Hepatocyte (in vitro differentiated cells): ENCODE measurements around the gene ELAVL2. TPM values are rescaled to one million over a fixed set of nuclear protein-coding genes. Genes with fewer than 3 reads are reported as not detected.

ENCODE experiments used
- DNase-seq: peaks from one replicate; pipeline ENCODE4 v3.0.0-alpha.2; 2016; ENCODE audit warnings: low spot score
- H2AFZ ChIP-seq: fragments of 200-600 bp; sonication (generic); 2 replicates; pipeline ENCODE4 v1.6.0; 2016; ENCODE audit warnings: antibody characterized with exemption, mild to moderate bottlenecking
- H3K27ac ChIP-seq: fragments of 200-600 bp; sonication (generic); 2 replicates; pipeline ENCODE4 v1.5.1; 2016; ENCODE audit warnings: mild to moderate bottlenecking
- H3K27me3 ChIP-seq: fragments of 200-600 bp; sonication (generic); 2 replicates; pipeline ENCODE4 v1.6.1; 2016
- H3K36me3 ChIP-seq: fragments of 200-600 bp; sonication (generic); replicated peaks from 2 replicates; pipeline ENCODE4 v1.5.1; 2016; ENCODE audit warnings: low read depth; ENCODE audit not compliant: insufficient read depth
- H3K4me1 ChIP-seq: fragments of 200-600 bp; sonication (generic); 2 replicates; pipeline ENCODE4 v1.5.1; 2016; ENCODE audit warnings: mild to moderate bottlenecking, moderate library complexity; ENCODE audit not compliant: insufficient read depth
- H3K4me2 ChIP-seq: fragments of 200-600 bp; sonication (generic); 2 replicates; pipeline ENCODE4 v1.6.0; 2016
- H3K4me3 ChIP-seq: fragments of 200-600 bp; sonication (generic); 2 replicates; pipeline ENCODE4 v1.5.1; 2016; ENCODE audit warnings: mild to moderate bottlenecking
- H3K79me2 ChIP-seq: fragments of 200-600 bp; sonication (generic); 2 replicates; pipeline ENCODE4 v1.6.0; 2017; ENCODE audit warnings: mild to moderate bottlenecking
- H3K9me2 ChIP-seq: fragments of 200-600 bp; sonication (generic); replicated peaks from 2 replicates; pipeline ENCODE4 v1.6.0; 2017; ENCODE audit warnings: mild to moderate bottlenecking; ENCODE audit not compliant: insufficient read depth
- H3K9me3 ChIP-seq: fragments of 200-600 bp; sonication (generic); 2 replicates; pipeline ENCODE4 v1.5.1; 2016; ENCODE audit warnings: low read depth, mild to moderate bottlenecking
- H4K20me1 ChIP-seq: fragments of 200-600 bp; sonication (generic); 2 replicates; pipeline ENCODE4 v1.6.0; 2016; ENCODE audit warnings: mild to moderate bottlenecking; ENCODE audit not compliant: insufficient read depth, poor library complexity, severe bottlenecking
- EZH2 ChIP-seq: fragments of 200-600 bp; sonication (generic); IDR thresholded peaks from 2 replicates; pipeline ENCODE4 v1.6.1; 2016; ENCODE audit warnings: antibody characterized with exemption, mild to moderate bottlenecking, borderline replicate concordance
- EZH2phosphoT487 ChIP-seq: fragments of 200-600 bp; sonication (generic); IDR thresholded peaks from one replicate; pipeline ENCODE4 v1.6.1; 2018; ENCODE audit warnings: antibody characterized with exemption, mild to moderate bottlenecking, low read depth, moderate library complexity; ENCODE audit not compliant: unreplicated experiment, severe bottlenecking
- WGBS: methylation state at CpG from one replicate; pipeline ENCODE4 v1.1.6; 2016; ENCODE audit warnings: low lambda C conversion rate; ENCODE audit errors: missing lambda C conversion rate; 5-methylcytosine and 5-hydroxymethylcytosine counted together
- polyA plus RNA-seq: library from polyadenylated mRNA; unstranded; fragments of >200 nt; fragmentation: Nextera tagmentation; extraction: Ambion mirVana; gene quantifications from 2 replicates; pipeline ENCODE4 v1.2.1, GENCODE V29; 2016
- total RNA-seq: library from RNA; depleted of rRNA; stranded (reverse); fragments of >200 nt; gene quantifications from 2 replicates; pipeline ENCODE4 v1.2.3, GENCODE V29; 2014
- TF ChIP-seq, protein P1 (sequence below): fragments of 200-600 bp; sonication (generic); IDR thresholded peaks from 2 replicates; pipeline ENCODE4 v1.5.1; 2016; ENCODE audit warnings: antibody characterized with exemption, mild to moderate bottlenecking; ENCODE audit not compliant: poor library complexity

Gene ELAVL2
- total and polyA plus RNA-seq, 2 experiments from 2014 or later = 0.93 TPM; not detected in 1

DNA sequence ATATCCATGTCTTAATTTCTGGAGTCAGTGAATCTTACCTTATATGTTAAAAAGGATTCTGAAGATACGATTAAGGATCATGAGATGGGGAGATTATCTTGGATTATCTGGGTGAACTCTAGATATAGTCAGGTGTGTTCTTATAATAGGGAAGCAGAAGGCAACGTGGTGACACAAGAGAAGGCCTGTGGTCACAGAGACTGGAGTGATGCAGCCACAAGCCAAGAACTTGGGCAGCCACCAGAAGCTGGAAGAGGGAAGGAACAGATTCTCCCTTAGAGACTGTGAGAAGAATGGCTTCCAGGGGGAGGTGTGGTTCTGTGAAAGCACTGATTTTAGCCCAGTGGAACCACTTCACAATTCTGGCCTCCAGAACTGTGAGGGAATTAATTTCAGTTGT, 177.4 kb downstream of the ELAVL2 start:
- H3K27ac ChIP-seq = no peak overlapping the region
- DNase-seq = no peak
- no peaks in the 10 kb centered on the region for H4K20me1 ChIP-seq
- no peaks in the 10 kb centered on the region for H3K9me2 ChIP-seq
- no peak overlapping the region for H3K4me2 ChIP-seq
- H2AFZ ChIP-seq = no peak overlapping the region
- WGBS = 44% methylated on average over 2 of the region's 2 CpGs
- TF ChIP-seq EZH2 = no peak
- TF ChIP-seq, protein P1, sequence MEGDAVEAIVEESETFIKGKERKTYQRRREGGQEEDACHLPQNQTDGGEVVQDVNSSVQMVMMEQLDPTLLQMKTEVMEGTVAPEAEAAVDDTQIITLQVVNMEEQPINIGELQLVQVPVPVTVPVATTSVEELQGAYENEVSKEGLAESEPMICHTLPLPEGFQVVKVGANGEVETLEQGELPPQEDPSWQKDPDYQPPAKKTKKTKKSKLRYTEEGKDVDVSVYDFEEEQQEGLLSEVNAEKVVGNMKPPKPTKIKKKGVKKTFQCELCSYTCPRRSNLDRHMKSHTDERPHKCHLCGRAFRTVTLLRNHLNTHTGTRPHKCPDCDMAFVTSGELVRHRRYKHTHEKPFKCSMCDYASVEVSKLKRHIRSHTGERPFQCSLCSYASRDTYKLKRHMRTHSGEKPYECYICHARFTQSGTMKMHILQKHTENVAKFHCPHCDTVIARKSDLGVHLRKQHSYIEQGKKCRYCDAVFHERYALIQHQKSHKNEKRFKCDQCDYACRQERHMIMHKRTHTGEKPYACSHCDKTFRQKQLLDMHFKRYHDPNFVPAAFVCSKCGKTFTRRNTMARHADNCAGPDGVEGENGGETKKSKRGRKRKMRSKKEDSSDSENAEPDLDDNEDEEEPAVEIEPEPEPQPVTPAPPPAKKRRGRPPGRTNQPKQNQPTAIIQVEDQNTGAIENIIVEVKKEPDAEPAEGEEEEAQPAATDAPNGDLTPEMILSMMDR = no peak
- no peak for TF ChIP-seq EZH2phosphoT487
- no peaks in the 10 kb centered on the region for H3K36me3 ChIP-seq
- no peaks in the 10 kb centered on the region for H3K27me3 ChIP-seq
- H3K4me3 ChIP-seq = no peak overlapping the region
- no peaks in the 10 kb centered on the region for H3K79me2 ChIP-seq
- no peaks in the 10 kb centered on the region for H3K4me1 ChIP-seq
- H3K9me3 ChIP-seq = no peaks in the 10 kb centered on the region

GRCh38 chr9:23644896-23645295, 181.1 kb downstream of the ELAVL2 start:
- Histone ChIP-seq H3K36me3 (no peaks in the 10 kb centered on the region), H3K27ac (no peak overlapping the region), H2AFZ (no peak overlapping the region), H3K4me2 (no peak overlapping the region), H4K20me1 (no peaks in the 10 kb centered on the region), H3K27me3 (no peaks in the 10 kb centered on the region), H3K79me2 (no peaks in the 10 kb centered on the region), H3K4me3 (no peak overlapping the region), H3K4me1 (no peaks in the 10 kb centered on the region), H3K9me2 (no peaks in the 10 kb centered on the region), H3K9me3 (no peaks in the 10 kb centered on the region)
- WGBS = 93% methylated on average over 4 of the region's 4 CpGs
- no peak for DNase-seq
- no peak for TF ChIP-seq EZH2
- no peak for TF ChIP-seq EZH2phosphoT487
- TF ChIP-seq, protein P1 = no peak

- DNase-seq = no peak
- 86% methylated on average over 6 of the region's 6 CpGs for WGBS
- no peak overlapping the region for H3K4me2 ChIP-seq
- H3K27ac ChIP-seq = no peak overlapping the region
- no peaks in the 10 kb centered on the region for H3K9me2 ChIP-seq
- no peaks in the 10 kb centered on the region for H3K27me3 ChIP-seq
- TF ChIP-seq EZH2 = no peak
- TF ChIP-seq EZH2phosphoT487 = no peak
- TF ChIP-seq, protein P1 = no peak
- no peaks in the 10 kb centered on the region for H3K9me3 ChIP-seq
- no peaks in the 10 kb centered on the region for H3K36me3 ChIP-seq
- no peak overlapping the region for H3K4me3 ChIP-seq
- H2AFZ ChIP-seq = no peak overlapping the region
- H3K4me1 ChIP-seq = no peaks in the 10 kb centered on the region
- H3K79me2 ChIP-seq = no peaks in the 10 kb centered on the region
- no peaks in the 10 kb centered on the region for H4K20me1 ChIP-seq
Measured at GRCh38 chr9:23644326-23644725, 181.7 kb downstream of the ELAVL2 start.

- no peak for DNase-seq
- H3K4me3 ChIP-seq = no peak overlapping the region
- TF ChIP-seq, protein P1 = no peak
- TF ChIP-seq EZH2 (no peak), EZH2phosphoT487 (no peak)
- no peak overlapping the region for H3K4me2 ChIP-seq
- no peak overlapping the region for H2AFZ ChIP-seq
- H4K20me1 ChIP-seq = no peaks in the 10 kb centered on the region
- H3K27ac ChIP-seq = no peak overlapping the region
- no peaks in the 10 kb centered on the region for H3K9me2 ChIP-seq
- no peaks in the 10 kb centered on the region for H3K4me1 ChIP-seq
- no peaks in the 10 kb centered on the region for H3K36me3 ChIP-seq
- 96% methylated on average over 1 of the region's 1 CpG for WGBS
- H3K27me3 ChIP-seq = no peaks in the 10 kb centered on the region
- H3K9me3 ChIP-seq = no peaks in the 10 kb centered on the region
- H3K79me2 ChIP-seq = no peaks in the 10 kb centered on the region
Measured at GRCh38 chr9:23643656-23644258, 182.3 kb downstream of the ELAVL2 start.
